GM10248 (cell line): Measurements from ENCODE around the gene UBR4.

Source experiments
- CTCF ChIA-PET: fragments of 300-600 bp; sonication (Branson Sonifier 250); formaldehyde crosslinking; extraction: SDS; loops from one replicate; lab custom pipeline; 2021; ENCODE audit warnings: antibody characterized with exemption; lab: Yijun Ruan, JAX
- POLR2A ChIA-PET: fragments of 350-650 bp; sonication (Branson Sonifier 250); formaldehyde crosslinking; extraction: SDS; loops from one replicate; lab custom pipeline; 2020; ENCODE audit warnings: antibody characterized with exemption; lab: Yijun Ruan, JAX
- DNase-seq: peaks from one replicate; pipeline ENCODE4 v3.0.0; 2012; ENCODE audit errors: extremely low spot score
- TF ChIP-seq, protein P1 (sequence below): IDR thresholded peaks from 2 replicates; pipeline ENCODE4 v1.5.1; 2012; ENCODE audit warnings: mild to moderate bottlenecking, low read depth; ENCODE audit errors: extremely low read depth, missing control alignments, control extremely low read depth

UBR4 gene

DNA sequence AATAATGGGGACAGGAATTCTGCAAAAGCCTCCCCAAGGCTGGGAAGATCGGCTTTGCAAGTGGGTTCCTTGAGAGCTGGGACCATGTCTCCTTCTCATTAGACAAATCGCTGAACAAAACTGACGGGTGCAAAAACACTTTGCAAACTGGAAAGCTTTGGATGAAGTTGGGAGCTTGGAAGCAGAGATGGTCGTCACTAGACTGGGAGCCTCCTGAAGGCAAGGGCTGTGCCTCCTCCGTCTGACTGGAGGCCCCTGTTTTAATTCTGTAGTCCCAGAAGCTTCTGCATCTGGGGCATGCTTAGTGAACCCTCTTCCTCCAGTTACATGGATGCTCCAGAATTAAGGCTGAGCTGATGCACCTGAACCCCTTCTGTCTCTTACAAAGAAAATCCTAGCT is 171.3 kb downstream of the UBR4 start:
- no peak for DNase-seq
- CTCF ChIA-PET: no interaction called here
- POLR2A ChIA-PET: no interaction called here
- TF ChIP-seq, protein P1, sequence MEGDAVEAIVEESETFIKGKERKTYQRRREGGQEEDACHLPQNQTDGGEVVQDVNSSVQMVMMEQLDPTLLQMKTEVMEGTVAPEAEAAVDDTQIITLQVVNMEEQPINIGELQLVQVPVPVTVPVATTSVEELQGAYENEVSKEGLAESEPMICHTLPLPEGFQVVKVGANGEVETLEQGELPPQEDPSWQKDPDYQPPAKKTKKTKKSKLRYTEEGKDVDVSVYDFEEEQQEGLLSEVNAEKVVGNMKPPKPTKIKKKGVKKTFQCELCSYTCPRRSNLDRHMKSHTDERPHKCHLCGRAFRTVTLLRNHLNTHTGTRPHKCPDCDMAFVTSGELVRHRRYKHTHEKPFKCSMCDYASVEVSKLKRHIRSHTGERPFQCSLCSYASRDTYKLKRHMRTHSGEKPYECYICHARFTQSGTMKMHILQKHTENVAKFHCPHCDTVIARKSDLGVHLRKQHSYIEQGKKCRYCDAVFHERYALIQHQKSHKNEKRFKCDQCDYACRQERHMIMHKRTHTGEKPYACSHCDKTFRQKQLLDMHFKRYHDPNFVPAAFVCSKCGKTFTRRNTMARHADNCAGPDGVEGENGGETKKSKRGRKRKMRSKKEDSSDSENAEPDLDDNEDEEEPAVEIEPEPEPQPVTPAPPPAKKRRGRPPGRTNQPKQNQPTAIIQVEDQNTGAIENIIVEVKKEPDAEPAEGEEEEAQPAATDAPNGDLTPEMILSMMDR: no peak

DNA sequence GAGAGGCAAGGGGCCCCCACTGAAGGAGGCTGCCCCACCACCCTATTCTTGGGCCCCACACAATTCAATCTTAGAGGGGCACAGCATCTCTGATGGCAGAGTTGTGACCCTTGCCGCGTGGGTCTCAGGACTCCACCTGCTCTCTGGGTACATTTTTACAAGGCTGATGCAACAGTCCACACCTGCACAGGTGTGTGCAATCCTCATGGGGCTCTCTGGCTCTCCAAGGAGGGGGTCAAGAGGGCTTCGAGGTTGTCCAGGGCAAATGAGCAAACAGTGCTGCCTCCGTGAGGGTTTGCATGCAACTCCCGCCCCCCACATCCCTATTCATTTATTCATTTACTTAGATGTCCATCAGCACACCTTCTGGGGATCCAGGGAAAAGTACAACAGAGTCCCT is 172.0 kb downstream of the UBR4 start:
- TF ChIP-seq, protein P1: no peak
- ChIA-PET CTCF (no interaction called here), POLR2A (no interaction called here)
- DNase-seq: no peak

DNA sequence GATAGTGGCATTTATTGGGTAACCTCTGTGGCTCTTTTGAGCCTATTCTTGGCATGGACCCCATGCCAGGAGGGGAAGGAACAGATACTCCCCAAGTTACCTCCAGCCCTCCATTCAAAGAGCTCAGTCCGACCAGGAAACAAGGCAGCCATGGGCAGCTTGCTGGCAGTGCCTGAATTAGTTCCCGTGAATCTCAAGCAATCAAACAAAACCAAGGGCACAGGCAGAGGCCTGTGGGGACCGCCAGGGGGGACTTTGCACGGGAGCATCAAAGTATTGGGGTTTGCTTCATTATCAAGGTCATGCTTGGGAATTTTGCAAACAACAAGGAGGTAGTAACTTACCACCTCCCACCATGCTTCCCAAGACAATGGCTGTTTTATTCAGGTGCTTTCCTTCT is 172.4 kb downstream of the UBR4 start:
- DNase-seq: no peak
- TF ChIP-seq, protein P1: no peak
- CTCF ChIA-PET: no interaction called here
- POLR2A ChIA-PET: no interaction called here

GRCh38 chr1:19036813-19037605 is 173.1 kb downstream of the UBR4 start:
- TF ChIP-seq, protein P1: no peak
- POLR2A ChIA-PET: no interaction called here
- CTCF ChIA-PET: interaction anchor here (1.5 kb wide), 1 partner anchor 11 kb away, joined by 3 read pairs; no protein-coding TSS in a partner anchor
- no peak for DNase-seq

DNA sequence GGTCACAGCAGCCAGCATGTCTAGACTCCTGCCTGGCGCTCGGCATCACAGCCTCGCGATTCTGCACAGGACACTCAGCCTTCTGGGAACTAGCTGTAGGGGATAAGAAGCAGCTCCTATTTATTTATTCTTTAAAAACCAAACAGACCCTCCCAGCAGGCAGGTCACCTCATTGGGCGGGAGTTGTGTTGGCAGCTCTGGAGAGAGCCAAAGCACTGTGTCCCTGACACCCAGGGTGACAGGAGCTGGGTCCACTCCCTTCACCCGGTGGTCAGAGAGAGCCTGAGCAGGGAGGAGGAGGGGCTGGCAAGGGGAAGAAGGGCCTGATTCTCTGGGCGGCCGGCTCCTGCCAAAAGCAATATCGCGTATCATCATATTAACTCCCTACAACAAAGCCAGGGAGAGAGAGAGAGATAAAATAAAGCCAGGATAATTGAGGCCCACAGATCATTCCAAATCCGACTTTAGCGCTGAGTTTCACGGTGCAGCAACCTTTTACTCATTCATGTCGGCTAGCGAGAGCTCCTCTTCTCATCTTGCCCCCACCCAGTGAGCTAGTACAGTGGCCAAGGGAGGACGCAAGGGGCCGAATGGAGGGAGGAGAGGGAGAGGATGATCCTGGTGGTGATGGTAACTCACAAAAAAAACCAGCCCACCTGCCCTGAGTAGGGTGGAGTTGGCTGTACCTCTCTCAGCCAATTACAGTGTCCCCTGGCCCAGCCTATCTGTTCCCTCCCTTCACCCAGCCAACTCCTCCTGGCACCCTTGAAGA is 173.8 kb downstream of the UBR4 start:
- ChIA-PET POLR2A (no interaction called here), CTCF (interaction anchor here (1.5 kb wide), 1 partner anchor 12 kb away, joined by 3 read pairs; no protein-coding TSS in a partner anchor)
- DNase-seq: no peak
- TF ChIP-seq, protein P1: no peak

- POLR2A ChIA-PET: no interaction called here
- CTCF ChIA-PET: interaction anchor here (1.5 kb wide), 1 partner anchor 13 kb away, joined by 3 read pairs; no protein-coding TSS in a partner anchor
- no peak for DNase-seq
- TF ChIP-seq, protein P1: no peak
These were observed 174.6 kb downstream of the UBR4 start for GRCh38 chr1:19035377-19036040.
